GM18867 (cell line): ENCODE results near the gene PRKD2.

ENCODE experiments used
- ATAC-seq: cut with Tn5 transposase; IDR thresholded peaks from one replicate; pipeline ENCODE4 v1.9.1; 2021; ENCODE audit warnings: mild to moderate bottlenecking, moderate library complexity; ENCODE audit not compliant: unreplicated experiment

The PRKD2 gene

DNA sequence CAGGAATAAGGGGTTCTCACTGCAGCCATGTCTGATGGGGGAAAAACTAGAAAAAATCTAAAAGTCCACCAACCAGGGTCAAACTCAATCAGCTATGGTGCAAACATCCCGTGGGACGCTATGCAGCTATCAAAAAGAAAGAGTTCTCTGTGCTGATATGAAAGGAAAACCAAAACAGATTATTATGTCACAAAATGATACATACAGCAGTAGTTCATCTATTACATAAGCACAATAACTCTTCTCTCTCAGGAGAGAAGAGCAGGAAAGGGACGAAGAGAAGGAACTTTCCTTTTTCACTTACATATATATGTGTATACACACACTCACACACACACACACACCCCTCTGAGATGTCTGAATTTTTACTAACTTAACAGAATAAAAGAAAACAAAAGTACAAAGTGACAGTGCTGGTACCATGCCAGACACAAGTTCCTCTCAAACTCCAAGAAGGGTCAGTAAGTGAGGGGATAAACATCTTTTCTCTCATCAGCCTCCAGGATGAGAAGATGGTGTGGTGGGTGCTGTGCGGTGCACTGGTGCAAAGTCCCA is 26.1 kb upstream of the PRKD2 start:
- ATAC-seq: no peak

DNA sequence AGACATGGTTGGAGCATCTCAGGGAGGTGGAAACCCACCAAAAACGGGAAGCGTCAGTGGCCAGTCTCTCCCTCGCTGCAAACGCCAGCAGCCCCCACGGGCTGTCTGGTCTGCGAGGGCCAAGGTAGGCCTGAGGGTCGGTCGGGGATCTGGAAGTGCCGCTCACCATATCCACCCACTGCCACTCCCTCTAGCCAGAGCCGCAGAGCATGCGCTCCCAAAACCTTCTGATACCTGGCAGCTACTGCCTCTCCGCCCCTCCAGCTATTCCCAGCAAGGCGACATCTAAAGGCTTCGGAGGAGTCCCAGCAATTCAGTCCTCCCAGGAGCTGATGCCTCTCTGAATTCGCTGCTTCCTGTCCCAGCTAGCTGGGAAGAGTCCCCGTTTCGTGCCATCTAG is 24.5 kb upstream of the PRKD2 start:
- no peak for ATAC-seq

DNA sequence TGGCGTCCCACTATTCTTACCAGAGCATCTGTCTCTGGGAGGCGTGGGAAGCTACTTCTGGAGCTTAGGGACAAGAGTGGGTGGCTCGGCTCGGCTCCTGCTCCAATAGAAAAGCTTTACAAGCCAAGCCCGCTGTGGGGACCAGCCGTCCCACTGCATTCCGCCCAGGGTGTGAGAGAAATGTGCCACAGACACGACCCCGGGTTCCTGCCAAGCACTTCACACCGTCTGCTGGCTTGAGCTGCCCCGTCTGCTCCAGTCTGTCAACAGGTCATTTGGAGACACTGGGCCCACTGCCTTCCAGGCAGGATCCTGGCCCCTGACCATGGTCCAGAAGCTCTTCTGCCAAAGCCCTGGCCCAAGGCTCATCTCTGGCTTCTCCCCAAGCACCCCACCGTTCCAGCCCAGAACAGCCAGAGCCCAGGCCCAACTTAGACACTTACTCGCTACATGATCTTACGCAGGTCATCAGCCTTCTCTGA is 22.4 kb upstream of the PRKD2 start:
- ATAC-seq: no peak

DNA sequence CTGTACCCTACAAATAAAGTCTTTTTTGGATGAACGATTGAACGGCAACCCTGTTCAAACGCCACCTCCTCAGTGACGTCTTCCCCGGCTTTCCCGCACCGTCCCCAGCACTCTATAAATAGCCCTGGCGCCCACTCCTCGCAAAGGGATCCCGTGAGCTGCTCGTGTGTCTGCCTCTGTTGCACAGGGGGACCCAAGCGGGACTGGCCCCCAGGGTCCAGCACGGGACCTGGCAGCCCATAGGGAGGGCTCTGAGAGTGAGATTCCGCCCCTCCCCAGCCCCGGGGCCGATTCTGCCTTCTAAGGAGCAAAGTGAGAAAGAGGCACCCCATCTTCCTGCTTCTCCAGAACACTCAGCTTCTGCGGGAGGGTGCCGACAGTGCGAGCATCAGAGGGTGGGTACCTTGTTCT is 20.9 kb upstream of the PRKD2 start:
- ATAC-seq: no peak

DNA sequence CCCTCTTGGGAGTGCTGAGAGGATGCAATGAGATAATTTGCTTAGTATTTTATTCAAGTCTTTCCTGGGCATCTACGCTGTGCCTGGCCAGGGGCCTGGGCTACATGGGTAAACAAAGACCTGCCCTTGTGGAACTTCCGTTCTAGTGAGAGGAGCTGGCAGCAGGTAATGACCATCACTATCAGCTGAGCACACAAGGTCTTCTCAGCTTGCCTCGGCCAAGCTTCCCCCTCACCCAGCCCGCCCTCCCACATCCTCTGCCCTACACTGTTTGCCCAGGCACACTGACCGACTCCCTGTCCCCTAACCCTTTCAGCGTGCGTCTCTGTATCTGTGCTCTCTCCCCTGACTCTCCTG is 20.4 kb upstream of the PRKD2 start:
- no peak for ATAC-seq

DNA sequence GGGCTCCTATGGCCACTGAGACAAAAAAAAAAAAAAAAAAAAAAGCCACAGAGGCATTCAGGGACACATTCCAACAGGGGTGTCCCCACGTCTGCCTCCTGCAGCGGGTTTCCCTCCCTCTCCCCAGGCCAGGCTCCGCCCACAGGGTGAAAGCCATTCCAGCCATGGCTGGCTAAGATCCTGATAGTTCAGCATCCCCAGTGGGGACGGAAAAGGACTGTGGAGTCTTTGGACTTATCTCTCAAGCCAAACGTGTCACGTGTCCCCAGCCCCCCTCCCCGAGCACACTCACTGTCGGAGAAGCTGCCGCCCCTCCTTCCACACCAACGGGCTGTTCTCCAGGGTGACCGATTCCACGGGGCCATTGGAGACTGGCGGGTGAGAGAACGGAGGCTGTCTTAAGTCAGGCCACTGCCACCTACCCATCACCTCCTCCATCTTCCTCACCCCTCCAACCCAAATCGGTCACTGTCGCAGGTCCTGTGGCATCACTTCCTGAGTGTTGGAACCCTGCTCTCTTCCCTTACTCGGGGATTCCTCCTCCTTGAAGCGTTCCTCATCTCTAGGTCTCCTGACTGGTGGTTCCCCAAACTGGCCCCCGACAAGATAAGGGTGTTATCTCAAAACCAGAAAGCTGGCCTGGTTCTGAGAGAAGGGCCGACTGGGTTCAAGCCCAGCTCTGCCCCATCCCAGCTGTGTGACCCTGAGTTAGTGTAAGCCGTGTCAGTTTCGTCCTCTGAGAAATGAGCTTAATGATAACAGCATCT is 19.8 kb upstream of the PRKD2 start:
- no peak for ATAC-seq

DNA sequence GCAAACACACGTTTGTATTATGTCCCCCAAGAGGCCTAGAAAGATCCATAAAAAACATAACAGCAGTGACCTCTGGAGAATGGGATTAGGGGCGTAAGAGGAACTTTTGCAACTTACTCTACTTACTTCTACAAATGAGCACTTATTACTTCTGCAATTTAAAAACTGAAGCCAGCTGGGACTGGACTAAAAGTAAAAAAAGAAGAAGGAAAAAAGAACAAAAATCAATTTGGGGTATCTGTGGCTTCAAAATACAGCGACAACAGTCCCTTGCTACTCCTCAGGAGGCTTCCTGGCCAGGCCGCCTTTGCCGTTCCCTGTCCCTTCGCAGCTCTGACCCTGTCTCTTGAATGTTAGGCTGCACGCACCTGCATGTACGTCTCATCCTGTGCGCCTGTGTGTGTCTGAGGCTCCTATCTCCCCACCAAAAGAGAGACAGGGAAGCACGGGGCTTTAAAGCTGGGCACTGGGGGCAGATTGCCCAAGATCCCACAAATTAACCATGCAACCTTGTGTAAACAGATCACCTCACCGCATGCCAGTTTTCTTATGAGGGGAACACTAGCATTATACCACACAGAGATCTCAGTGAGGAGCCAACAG is 16.9 kb upstream of the PRKD2 start:
- ATAC-seq: no peak

DNA sequence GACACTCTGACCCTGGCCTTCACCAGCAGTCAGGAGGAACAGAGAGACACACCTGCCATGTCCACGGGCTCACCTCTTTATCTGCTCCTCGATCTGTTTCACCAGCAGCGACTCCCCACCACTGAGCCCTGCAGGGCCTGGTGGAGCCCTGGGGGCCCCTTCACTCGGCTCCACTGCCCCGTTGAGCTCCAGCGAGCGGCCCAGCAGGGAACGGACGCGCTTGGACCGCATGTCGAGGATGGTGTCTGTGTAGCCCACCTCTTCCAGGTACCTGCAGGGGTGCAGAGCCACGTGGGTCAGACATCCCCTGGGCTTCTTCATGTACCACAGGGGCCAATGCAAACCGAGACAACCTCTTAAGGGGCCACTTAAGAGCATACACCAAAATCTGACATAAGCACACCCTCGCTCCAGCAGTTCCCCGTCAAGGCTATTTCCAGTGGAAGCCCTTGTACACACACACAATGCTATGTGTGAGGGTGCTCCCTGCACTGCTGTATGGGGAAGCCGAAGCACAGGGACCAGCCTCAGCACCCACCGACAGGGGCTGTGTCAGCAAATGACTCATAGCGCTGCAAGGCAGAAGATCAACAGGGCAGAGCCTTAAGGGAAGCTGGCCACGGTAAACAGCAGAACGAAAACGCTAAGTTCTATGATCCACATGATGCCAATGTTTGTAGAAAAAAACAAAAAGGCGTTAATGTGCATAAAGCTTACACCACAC is 16.2 kb upstream of the PRKD2 start:
- no peak for ATAC-seq

DNA sequence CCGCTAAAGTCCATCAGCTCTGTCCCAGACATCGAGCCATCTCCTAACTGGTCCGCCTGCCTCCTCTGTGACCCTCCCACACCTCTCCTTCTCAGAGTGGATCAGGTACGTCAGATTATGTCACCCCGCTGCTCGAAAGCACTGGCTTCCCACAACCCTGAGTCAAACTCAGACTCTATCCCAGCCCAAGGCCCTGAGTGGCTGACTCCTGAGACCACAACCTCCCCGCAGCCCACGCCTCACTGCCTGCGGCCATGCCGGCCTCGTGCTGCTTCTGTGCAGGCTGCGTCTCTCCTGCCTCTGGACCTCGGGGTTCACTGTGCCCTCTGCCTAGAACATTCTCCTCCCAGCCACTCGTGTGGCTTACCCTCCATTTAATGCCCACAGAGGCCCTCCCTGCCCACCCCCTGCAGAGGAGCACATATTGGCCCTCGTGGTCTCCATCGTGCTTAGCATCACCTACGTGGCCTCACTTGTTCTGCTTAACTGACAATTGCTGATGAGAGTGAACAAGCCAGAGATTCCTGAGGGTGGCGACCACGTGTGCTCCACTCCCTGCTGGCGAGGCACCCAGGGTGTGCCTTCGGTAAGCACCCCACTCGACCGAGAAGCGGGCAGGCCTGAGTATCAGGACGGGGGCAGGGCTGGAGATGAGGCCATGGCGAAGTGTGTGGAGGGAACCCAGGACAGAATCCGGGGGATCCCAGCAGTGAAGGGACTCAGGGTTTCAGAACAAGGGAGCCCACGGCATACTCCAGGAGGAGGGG is 15.4 kb upstream of the PRKD2 start:
- no peak for ATAC-seq

DNA sequence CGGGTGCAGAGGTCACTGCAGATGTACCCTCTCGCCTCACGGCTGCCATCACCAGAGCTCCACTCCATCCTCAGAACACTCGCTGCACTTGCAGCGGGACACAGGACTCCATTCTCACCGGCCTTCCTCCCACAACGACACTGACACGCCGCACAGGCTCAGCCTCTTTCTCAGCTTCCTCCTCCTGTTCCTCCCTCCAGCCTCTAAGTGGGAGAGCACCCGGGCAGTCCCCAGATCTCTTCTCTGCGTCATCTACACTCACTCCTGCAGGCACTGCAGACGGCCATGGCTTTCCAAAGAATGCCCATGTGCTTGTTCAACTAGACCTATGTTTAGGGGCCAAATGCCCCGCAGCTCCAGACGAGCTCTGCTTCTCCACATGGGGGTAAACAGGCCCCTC is 14.7 kb upstream of the PRKD2 start:
- ATAC-seq: no peak

DNA sequence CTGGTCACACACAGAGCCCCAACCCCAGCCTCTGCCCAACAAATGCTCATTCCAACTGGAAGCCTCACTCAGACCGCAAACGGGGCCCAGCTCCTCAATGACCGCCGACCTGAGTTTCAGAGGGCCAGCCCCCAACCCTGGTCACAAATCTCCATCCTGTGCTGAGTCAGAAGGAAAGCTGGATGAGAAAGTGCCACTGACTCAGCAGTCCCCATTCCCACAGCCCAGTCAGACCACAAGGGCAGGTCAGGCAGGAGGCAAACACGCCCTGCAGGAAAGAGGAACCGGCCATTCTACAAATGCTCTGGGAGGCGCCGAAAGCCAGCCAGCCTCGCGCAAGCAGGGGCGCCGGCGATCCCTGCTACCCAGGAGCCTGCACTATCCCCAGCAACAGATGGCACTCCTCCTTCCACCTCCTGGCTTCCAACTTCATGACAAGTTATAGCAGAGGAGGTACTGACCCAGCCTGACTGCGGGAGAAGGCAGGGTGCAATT is 14.1 kb upstream of the PRKD2 start:
- ATAC-seq: no peak

DNA sequence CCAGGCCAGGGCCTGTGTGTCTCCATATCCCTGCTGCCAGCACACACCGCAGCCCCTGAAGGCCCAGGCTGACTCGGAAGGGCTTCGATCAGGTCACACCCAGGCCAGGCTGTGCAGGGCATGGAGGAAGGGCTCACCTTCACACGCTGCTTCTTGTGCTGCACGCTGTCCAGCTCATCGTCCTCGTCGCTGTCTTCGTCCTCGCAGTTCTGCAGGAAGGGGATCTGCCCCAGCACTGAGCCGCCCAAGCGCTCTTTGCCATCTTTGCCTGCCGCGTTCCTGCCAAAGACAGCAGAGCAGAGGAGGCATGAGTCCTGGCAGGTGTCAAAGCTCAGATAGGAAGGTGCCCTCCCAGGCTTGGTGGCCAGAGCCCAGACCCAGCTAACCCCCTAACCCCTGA is 13.7 kb upstream of the PRKD2 start:
- no peak for ATAC-seq

DNA sequence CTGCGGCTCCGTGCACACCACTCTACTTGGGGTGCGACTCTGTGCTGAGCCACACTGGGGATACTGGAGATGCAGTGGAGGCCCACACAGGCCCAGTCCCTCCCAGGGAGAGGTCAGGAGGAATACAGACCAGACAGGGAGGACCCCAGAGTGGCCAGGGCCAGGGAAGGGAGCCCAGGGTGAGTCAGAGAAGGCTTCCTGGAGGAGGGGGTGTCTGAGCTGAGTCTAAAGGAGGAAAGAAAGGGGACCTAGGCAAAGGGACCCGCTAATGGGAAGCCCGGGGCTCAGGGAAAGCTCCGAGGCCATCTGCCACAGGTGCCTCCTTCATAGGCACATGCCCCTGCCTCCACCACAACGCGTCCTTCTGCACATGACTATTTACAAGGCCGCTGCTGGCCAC is 13.3 kb upstream of the PRKD2 start:
- no peak for ATAC-seq

DNA sequence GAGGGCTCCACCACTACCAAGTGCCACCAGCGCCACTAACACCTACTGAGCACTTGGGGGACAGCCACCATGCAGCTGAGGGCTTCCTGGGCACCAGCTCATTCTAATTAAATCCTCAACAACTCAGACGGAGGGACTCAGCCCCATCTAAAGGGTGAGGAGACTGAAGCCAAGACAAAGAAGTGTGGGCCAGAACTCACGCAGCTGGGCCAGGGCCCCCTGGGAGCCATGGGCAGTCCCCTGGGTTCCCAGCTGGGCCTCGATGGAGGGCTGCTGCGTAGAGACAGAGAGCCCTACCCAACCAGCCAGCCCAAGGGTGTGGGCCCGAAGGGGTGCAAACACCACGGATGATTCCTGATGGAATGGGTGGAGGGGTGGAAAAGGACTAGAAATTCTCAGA is 12.8 kb upstream of the PRKD2 start:
- ATAC-seq: no peak

DNA sequence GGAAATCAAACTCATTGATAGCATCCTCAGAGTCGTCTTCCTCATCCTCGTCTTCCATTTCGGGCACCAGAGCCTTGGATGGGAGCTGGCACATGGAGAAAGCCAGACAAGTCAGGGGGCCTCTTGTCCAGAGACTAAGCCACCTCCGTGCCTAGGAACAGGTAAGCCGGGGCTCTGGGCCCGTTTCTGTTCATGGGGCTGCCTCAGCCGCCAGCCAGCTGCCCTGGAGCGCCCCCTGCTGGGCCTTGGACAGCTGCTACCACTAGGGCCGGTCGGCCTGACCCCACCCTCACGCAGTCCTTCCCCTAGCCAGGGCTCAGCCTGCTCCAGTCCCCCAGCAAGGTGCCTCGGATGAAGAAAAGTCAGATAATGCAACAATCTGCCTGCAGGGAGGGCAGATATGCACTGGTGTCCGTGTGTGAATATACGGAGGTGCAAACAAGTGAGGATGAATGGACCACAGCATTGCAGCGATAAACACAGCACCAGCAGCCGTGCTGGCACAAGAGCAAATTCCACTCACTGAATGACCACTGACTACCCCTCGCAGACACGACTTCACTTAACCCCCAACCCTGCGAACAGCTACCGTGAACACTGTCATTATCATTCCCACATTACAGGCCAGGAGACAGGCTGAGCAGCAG is 11.9 kb upstream of the PRKD2 start:
- ATAC-seq: peak; percentile 55

DNA sequence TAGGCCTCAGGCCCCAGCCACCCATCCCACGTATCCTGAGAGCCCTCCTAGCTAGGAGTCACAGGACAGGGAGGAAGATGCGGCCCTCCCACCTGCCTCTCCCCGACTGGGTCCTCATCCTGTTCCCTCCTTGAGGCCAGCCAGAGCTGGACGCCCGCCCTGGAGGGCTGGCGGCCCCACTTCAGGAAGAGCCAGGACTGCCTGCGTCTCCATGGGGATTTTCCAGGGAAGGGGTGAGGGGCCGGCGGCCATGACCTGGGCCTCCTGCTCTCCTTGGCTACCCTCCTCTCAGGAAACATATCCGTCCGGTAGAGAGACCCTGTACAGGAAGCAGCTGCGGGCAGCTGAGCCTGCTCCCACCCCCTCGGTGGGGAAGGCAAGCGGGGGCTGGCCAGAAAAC is 11.3 kb upstream of the PRKD2 start:
- no peak for ATAC-seq

DNA sequence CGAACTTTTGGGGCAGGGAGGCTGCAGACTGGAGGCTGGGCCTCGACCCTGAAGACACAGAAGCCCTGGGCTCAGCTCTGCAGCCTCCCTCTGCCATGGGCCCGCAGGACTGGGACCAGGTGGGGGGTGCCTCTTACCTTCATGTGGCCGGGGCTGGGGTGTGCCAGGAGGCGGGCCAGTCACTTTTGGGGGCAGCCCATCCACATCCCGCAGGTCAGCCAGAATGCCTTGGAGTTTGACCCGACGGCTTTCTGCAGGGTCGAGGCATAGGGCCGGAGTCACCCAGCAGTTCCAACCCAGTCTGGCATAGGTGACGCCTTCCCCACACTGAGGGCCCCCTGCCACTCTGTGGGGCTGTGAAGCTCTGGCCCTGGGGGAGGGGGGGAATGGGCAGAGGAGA is 10.8 kb upstream of the PRKD2 start:
- no peak for ATAC-seq

DNA sequence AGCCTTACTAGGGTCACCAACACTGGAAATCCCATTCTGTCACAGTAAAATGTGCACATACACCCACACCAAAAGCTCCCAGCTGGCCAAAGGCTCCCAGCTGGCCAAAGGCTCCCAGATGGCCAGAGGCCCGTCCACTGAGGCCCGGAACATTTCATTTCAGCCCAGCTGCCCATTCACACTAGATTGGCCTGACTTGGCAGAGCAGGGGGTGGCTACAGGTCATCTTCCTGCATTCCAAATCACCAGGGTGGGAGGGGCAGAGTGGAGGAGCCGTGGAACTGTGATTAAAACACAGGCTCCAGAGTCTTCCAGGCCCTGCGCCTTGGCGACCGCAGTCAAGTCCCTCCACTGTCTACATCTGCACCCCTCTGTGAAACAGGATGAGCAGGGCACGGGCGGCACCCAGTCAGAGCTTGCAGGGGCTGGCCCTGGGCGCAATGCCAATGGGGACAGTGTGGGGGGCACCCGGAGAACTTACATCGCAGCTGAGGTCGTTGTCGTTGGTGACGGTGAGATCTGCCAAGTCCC is 10.1 kb upstream of the PRKD2 start:
- ATAC-seq: no peak

DNA sequence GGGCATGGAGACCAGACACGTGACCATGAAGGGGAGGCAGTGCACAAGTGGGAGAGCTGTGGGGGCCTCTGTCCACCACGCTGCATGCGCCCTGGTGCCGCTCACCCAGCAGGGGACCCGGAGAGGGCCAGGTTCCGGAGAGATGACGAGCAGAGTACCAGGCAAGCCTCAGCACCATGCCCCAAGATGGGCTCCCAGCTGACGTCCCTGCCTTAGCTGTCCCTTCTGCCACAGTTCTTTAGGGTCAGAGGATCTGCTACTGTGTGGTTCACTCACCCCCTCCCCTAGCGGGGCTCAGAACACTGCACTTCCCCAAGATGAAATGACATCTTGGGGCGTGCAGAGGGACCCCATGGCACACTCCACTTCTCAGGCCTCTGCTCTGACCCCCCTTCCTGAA is 9.6 kb upstream of the PRKD2 start:
- ATAC-seq: no peak

DNA sequence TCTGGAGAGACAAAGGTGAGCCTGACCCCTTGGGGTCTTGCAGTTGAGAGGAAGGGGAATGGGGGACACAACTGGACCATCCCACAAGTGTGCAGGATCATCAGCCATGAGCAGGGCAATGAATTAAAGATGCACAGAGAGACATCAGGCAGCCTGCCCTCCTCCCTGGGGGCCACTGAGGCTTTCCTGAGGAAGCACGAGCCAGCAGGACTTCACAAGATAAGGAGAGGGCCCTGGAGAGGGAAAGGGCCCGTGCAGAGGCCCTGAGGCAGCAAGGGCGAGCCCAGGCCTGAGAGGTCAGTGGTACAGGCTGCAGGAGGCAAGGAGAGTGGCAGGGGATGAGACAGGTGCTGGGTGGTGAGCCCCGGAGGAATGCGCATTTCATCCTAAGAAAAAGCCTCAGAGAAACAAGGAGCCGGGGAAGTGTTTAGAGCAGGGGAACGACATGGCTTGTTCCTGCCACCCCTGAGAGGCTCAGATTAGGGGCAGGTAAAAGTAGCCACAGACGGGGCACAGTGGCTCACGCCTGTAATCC is 9.0 kb upstream of the PRKD2 start:
- no peak for ATAC-seq
